ENCODE data around the gene ETV3. TPM values are rescaled to one million over a fixed set of nuclear protein-coding genes. Genes with fewer than 3 reads are reported as not detected.
"Not testable (repeated sequence)": the region's sequence is repeated elsewhere in the genome, so short reads cannot be mapped to it uniquely, and the experiment has no call there.

Gene ETV3
- total RNA-seq, 1 experiment from 2014 or later: 11.4 TPM

DNA sequence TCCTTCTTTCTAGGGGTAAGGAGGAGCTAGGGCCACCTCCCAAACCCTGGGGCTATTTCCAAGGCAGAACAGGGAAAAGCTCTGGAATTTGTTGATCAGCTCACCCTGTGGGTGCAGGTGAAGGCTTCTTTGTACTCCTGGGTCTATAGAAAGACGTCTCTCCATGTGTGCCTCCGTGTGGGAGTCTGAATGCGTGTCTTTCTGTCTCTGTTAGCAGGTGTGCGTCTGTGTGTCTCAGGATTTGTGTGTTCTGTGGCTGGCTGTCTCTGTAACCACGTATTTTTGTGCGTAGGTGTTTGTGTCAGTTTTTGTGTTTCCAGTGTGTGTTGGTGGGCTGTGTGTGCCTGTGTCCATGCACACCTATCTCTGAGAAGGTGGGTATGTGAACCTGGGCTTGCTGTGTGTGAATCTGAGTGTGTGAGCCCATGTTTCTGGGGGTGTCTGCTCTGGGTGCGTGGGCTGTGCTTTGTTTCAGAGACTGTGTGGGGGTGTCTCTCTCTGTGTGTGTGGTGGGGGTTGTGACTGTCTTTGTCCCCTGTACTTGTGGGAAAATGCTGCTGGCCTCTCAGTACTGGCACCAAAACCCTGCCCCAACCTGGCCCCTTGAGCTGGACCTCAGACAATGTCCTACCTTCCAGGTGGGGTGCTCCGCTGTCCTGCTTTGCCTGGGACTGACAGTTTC lies 25.9 kb downstream of the ETV3 start:
- DNase-seq (ENCODE audit: low read depth): no peak

DNA sequence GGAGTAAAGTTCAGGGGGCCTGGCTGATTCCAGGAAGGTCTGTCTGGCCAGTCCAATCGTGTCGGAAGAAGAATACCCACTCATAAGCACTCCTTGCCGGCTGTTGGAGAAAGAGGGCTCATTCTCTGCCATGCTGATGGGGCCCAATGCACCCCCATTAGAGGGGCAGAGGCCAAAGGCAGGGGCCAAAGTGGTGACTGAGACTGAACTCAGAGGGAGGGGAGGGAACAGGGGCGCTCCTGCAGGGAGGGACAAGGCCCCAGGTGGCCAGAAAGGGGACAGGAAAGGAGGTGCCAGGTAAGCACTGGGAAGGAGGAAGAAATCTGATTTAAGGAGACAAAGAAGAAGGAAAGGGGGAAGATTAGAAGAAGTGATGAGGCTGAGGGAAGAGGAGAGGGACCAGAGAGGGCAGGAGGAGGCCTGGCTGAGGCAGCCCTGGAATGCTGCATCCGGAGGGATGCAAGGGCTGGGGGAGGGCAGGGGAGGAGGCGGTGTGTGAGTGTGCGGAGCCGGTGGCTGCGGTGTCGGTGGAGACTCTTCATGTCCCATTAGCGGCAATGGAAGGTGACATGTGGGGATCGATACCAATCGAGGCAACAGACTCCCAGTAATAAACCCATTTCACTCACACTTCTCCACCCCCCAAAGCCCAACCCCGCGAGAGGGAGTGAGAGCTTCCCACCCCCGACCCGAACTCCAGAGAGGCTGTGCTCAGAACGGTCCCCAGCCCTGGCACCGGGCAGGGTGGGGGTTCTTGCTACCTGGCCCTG lies 26.6 kb downstream of the ETV3 start:
- no peak for DNase-seq (ENCODE audit: low read depth)

DNA sequence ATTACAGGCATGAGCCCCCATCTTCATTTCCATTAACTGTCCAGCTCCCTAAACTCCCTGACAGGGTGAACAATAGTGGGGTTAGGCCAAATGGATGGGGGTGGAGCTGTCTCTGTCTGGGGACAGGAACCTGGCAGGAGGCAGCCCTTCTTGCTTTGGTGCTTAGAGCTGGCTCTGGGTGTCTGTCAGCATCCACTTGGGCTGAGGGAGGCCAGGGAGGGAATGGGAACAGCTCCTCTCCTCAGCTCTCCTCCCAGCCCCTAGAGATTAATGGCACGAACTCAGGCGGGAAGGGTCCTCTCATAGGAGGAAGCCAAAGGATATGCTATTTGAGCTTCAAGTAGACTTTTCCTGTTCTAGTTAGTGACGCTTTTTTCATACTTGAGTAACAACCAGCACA lies 27.5 kb downstream of the ETV3 start:
- DNase-seq (ENCODE audit: low read depth): no peak

DNA sequence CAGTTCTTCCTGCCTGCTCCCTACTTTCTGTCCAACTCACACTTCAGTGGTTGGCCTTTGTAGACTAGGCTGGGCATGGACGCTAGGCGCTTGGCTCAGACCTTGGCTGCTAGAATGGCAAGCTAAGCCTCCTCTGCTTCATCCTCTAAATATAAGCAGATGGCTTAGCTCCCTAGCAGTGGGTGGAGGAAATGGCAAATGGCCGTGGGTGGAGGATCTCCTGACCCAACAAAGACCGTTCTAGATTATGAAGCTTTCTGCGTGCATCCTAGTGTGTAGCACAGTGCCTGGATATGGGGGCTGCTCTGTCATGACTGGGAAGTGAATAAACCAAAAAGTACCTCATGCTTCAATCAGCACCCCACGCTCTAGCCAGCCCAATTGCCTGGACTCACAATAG lies 28.2 kb downstream of the ETV3 start:
- DNase-seq (ENCODE audit: low read depth): no peak

DNA sequence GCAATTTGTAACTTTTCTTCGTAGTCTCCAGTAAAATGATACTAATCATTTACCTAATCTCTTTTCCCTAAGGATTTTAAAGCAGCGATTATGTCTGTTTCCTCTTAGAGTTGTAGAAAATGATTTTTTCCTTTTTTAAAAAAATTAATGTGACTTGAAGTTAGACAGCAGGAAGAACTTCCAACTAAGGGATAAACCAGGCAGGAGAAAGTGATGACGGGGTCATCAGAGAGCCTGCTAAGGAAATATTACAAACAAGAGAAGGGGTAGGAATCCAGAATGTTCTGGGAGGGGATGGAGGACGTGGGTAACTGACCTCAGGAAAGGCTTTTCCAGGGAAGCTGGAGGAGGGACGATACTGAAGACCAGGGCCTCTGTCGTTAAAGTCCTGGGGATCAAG lies 29.7 kb downstream of the ETV3 start:
- no peak for DNase-seq (ENCODE audit: low read depth)

DNA sequence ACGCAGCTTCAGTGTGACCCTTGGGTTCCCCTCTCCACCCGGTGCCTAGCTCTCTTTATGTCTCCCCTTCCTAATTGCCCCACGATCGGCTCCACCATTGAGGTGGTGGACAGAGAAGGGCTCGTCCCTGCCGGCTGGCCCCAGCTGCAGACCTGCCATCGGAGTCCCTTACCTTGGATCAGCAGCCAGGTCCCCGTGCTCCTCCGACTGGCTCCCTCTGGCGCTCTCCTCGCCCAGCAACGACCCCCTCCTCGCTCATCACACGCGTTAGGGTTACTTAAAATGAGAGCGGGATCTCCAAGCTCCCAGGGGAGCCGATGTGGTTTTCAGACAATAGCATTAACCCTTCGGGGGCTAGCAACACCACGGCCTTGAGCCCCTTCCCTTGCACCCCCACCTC lies 30.5 kb downstream of the ETV3 start:
- no peak for DNase-seq (ENCODE audit: low read depth)

DNA sequence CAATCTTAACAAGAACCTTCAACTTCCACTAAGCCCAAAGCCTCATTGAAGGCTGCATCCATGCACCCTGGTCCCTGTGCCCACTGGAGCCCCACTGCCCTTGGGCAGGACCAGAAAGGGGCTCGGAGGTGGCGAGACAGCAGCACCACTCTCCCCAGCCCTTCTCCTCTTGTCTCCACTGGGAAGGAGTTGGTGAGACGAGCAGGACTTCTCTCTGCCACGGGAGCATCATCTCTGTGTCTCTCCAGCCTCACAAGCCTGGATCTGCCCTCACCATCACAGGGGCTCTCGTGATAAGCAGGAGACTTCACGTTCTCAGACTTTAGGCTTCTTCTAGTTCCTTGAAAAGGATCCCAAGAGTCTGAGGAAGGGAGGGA lies 31.4 kb downstream of the ETV3 start:
- DNase-seq (ENCODE audit: low read depth): no peak

DNA sequence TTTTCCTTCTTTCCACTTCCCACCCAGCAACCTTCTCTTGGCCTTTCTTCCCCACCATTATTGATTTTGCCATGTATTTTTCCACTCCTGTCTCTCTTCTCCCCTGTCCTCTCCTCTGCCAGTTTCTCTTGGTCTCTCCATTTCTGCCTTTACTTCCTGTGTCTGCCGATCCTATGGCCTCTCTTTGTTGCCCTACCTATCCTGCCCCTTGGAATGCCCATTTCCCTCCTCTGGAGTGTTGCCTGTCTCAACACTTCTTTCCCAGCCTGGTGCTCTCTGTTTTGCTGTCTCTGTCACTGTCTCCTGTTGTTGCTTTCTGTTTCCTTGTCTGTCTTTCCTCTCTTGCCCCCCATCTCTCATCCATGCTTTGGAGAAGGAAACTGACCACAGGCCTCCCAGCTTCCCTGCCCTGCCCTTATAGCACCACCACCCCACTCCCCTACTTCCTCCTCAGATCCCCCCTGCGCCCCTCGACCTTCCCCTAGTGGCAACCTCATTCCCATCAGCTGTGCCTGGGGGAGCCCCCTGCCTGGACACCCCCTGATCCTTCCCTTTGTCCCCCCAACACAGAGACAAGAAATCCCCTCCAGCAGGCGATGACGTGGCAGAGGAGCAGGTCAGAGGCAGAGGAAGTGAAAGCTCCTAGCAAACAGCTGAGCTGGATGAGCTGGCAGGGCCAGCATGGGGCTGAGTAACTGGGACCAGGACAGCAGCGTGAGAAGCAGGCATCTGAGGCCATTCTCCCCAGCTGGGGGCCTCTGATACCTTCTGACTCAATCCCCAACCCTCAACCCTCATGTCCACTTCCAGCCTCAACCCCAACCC lies 32.0 kb downstream of the ETV3 start:
- peak; percentile 91 for DNase-seq (ENCODE audit: low read depth)

DNA sequence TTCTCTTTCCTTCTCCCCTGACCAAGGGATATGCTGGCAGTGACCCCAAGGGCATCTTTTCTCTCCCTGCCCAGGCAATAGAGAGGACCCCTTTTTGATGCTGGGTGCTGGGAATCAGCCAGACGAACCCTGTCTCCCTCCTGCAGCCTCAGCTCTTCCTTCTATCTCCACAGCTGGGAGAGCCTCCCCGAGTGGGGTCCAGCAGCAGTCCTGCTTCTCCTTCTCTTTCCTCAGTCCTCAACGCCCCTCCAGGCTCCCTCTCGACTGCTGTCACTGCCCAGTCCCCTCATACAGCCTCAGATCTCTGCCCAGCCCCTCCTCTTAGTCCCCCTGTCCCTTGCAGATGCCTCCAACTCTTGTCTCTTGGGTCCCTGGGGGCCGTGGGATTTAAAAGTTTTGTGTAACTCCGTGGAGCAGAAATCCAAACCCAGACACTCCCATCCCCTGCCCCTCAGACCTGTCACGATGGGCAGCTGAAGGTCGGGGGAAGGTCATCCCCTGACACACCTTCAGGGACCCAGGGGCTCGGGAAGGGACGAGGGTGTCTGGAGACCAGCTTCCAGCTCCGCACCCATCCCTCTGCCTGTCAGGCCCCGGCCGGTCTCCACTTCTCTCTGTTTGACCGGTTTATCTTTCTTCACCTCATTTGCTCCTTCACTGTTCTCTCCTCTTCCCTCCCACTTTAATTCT lies 32.8 kb downstream of the ETV3 start:
- DNase-seq (ENCODE audit: low read depth): no peak

DNA sequence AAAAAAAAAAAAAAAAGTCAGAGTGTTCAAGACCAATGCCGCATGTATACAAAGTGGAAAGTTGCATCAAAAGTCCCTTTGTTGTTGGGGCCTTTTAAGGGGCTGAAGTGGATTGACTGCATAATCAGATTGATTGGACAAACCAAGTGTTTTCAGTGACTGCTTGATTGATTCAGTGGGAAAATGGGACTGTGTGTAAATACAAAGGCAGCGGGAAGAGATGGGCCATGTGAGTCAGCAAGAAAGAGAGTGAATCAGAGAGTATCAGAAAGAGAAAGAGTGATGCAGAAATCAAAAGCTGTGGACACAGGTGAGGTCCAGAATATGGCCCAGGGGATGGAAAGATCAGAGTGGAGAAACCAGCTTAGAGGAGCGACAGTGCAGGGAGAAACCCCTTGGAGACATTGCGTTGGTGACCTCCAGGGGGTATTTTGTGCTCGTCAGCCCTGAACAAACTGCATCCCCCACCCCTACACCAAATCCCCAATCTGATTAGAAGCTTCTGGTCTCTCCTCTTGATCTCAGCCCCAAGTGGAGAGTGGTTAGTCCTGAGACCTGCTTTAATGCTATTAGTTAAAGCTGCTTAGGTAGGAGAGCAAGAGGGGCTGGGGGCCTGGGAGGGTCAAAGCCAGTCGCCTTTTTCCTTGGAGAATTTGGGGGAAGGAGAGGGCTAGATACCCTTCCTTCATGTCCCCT lies 33.4 kb downstream of the ETV3 start:
- DNase-seq (ENCODE audit: low read depth): peak; percentile 50

DNA sequence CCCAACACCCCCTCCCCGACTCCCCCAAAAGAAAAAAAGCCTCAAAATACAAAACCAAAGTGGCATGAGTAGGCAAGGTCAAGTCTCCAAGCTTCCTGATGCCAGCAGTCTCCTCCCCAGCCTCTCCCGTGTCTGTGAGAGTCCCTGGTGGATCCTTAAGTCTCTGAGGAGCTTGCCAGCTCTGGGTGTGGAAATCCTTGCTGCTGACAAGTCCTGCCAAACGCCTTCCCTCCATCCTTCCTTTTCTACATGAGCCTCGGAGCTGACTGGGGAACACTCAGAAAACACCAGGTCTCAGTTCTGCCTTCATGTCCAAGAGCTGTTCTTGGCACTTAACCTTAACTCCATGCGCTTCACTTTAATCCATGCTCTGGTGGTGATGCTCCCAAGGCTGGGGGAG lies 34.9 kb downstream of the ETV3 start:
- DNase-seq (ENCODE audit: low read depth): no peak

DNA sequence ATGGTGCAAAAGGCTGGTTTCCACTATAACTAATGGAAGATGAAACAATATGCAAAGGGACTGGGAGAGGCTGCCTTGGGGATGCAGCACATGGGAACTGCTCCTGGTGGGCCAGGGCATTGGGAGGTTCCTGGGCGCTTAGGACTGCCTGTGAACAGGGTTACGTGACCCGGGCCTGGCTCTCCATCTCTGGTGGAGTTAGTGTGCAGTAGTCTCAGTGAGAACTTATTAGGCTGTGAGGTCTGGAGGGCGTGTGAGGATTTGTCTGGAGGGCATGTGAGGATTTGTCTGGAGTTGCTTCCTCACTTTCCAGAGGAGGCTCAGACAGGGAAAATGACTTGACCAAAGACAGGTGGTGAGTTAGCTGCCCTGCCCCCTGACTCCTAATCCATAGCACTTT lies 37.0 kb downstream of the ETV3 start:
- DNase-seq (ENCODE audit: low read depth): peak; percentile 13

DNA sequence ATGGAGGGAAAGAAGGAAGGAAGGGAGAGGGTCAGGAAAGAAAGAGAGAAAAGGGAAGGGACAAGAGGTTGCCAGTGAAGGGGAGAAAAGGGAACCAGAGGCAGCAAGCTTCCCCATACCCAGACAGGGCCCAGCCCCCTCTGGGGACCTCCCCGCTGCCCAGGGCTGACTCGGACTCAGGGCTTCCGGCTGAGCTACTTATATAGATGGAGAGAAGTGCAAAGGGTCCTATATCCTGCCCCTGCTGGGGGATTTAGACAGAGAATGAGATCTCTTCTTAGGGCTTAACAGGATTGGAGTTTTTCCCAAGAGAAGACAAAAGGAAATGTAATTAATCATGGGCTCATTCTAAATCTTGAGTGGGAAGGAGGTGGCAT lies 38.6 kb downstream of the ETV3 start, which contains the start of gene ETV3L:
ETV3L (minus strand) TSS at position 176 of the 377 bp plus-strand sequence. CDS start 285 bp downstream, outside the sequence.
- DNase-seq (ENCODE audit: low read depth): no peak

DNA sequence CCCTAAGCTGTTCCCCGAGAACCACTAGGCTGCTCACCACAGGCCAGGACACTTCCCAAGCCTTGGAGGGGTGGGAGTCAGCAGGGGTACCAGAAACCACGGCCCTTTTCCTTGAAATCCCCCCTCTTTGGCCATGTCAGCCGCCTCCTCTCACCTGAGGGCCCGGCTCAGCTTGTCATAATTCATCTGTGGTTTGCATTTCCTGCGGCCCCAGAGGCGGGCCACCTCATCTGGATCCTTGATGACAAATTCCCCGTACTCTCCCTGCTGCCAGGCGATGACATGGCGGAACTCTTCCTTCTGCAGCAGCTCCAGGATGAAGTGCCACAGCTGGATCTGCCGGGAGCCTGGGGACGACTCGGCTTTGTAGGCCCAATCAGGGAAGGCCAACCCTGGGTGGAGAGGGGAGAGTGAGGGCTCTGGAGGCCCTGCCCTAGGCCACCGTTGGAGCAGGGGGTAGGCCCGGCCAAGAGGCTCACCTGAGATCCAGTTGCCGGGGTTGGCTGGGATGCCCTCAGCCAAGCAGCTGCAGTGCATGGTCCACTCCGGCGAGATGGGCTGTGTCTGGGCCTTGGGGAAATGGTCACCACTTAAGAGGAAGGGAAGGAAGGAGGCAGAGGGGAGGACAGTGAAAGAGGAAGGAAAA lies 39.1 kb downstream of the ETV3 start:
- DNase-seq (ENCODE audit: low read depth): not testable (repeated sequence)

DNA sequence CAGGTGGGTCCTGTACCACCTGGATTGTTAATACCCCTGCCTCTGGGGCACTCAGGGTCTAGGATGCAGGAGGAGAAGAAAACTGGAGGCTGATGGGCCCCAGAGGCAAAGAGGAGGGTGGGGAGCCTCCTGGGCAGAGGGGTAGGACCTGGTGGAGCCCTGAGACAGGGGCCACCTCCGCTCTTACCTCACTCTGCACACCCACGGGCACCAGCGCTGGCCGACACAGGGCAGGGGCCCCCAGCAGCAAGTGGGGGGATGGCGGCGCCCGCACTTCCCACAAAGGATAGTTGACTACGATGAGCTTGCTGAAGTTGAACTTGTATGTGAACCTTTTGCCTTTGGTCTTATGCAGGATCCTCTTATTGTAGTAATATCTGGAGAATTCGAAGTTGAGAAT lies 39.7 kb downstream of the ETV3 start:
- no peak for DNase-seq (ENCODE audit: low read depth)

DNA sequence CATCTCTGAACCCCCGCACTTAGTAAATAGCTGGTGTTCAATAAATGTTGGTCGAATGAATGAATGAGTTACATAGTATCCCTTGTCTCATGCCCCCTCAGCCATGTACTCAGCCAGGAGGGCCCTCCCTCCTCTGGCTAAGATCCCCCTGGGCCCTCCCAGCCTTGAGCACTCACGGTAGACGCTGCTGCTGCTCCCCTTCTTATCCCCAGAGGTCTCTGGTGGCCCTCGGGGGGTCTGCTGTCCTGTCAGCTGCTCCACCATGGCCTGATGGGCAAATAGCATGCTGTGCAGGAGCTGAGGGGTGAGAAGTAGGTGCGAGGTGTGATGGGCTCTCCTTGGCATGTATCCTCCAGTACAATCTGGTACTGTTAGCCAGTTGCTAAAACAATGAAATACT lies 40.5 kb downstream of the ETV3 start:
- no peak for DNase-seq (ENCODE audit: low read depth)

DNA sequence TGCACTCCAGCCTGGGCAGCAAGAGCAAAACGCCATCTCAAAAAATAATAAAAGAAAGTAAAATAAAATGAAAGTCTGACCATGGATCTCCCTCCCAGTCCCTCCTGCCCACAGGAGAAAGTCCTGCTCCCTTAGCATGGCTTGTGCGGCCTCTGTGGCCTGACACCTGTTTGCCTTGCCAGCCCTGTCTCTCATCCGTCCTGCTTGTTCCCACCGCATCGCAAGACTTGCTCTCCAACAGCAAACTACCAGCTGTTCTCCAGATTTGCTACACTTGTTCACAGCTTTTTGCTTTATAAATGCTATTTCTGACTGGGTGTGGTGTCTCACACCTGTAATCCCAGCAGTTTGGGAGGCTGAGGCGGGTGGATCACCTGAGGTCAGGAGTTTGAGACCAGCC lies 41.3 kb downstream of the ETV3 start:
- DNase-seq (ENCODE audit: low read depth): no peak

DNA sequence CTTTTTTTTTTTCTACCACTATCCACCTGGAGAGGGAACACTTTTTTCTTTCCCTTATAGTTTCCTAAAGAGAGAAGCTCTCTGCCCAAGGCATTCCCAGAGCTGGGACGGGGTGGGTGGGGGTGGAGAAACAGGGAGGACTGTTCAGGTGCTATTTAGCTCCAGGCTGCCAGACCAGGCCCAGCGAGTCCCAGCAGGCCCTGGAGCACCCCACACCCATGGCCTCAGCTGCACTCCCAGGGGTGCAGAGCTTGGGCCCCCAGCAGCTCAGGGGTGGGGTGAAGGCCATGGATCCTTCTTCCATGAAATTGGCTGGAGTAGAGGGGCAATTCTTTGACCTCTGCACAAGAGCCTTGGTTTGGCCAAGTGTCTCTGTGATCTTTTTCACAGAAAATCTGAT lies 42.6 kb downstream of the ETV3 start:
- DNase-seq (ENCODE audit: low read depth): no peak

DNA sequence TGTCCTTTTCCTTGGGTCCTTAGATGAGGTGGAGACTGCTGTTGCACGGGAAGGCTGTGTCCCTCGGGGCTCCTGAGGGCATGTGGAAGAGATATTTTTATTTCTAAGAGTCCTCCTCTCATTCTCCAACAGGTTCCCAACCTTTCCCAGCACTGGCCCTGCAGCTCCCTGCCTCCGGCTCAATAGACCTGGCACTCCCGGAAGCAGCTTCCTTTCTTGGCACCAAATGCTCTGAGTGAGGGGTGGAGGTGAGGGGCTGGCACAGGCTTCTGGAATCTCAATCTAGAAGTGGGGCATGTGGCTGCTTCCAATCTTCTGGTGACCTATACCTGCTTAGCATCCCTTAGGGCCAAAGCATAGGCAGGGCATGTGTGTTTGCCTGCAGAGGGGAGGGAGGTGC lies 43.1 kb downstream of the ETV3 start:
- DNase-seq (ENCODE audit: low read depth): no peak

DNA sequence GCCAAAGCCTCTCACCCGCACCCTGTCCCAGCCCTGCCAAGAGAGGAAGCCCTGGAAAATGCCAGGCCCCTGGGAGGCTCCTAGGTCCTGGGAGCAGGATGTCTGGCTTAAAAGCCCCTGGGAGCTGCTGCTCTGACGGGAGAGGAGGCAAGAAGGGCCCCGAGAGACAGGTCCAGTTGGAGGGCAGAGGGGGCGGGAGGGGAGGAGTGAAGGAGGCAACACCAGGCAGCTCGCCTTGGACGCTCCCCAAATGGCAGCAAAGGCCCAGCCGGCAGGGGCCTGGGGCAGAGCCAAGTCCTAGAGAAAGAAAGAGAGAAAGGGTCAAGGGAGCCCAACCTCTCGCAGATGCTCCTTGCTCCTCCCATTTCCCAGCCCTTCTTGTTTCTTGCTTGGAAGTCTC lies 45.4 kb downstream of the ETV3 start:
- no peak for DNase-seq (ENCODE audit: low read depth)
